ENCODE measurements around the gene TEX54. TPM values are rescaled to one million over a fixed set of nuclear protein-coding genes. Genes with fewer than 3 reads are reported as not detected.

Gene TEX54
- total and polyA plus RNA-seq, 2 of the 13 experiments (the other 11 are each of a cell fraction or from before 2014, with no cell fraction given): not detected

DNA sequence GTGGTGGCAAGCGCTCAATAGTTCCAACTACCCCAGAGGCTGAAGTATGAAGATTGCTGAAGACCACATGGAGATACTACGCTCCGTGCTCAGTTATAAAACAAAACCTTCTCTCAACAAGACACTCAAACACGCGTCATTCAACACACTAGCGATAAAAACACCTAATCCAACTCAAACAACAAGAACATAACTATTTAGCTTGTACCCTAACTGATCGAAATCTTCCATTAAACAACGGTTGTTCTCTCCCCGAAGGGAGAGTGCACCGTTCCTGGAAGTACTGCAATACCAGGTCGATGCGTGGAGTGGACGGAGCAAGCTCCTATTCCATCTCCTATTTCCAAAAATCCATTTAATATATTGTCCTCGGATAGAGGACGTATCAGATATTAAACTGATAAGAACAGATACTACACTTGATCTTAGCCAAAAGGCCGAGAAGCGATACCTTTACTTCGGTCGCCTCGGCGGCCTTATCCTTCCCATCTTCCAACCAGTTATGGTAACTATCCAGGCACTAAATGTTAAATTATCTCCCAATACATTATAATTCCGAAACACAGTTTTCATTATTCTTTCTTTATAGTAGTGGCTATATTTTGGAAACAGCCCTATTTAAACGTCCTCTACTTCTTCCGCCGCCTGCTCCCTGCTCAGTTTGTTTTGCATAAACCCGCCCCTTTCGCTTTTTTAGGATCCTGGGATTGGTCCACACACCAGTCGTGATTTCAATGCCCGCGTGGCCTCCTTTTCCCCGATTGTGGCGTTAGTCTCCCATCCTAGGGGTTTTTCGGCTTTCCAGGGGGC lies 8.9 kb upstream of the TEX54 start (continued):
- TF ChIP-seq ZMYM2 (CRISPR knock-in tag; IDR thresholded peaks at IDR 0.05) (0 out of 2 replicates have a peak, but pooled peaks have one; percentile 11), FOSL1 (CRISPR knock-in tag; IDR thresholded peaks at IDR 0.05; ENCODE audit: borderline replicate concordance) (no peak), MXD4 (CRISPR knock-in tag; IDR thresholded peaks at IDR 0.05) (peak; percentile 69; the same call in 1 of the 2 replicates), PTBP1 (IDR thresholded peaks at IDR 0.05; ENCODE audit: low read depth, low read length, poor library complexity, severe bottlenecking) (no peak), PRMT3 (CRISPR knock-in tag; IDR thresholded peaks at IDR 0.05; ENCODE audit: borderline replicate concordance, low read depth) (peak; percentile 96), HOMEZ (CRISPR knock-in tag; IDR thresholded peaks at IDR 0.05; ENCODE audit: low read depth) (no peak), RBM39 (IDR thresholded peaks at IDR 0.05; ENCODE audit: low read depth, low read length, poor library complexity, severe bottlenecking) (peak; percentile 49), JUND (CRISPR knock-in tag; IDR thresholded peaks at IDR 0.05) (peak; percentile 67), MAFF (IDR thresholded peaks at IDR 0.05; ENCODE audit: low read depth, low read length) (no peak), JDP2 (CRISPR knock-in tag; IDR thresholded peaks at IDR 0.05; ENCODE audit: borderline replicate concordance) (peak; percentile 96), YY1 (IDR thresholded peaks at IDR 0.05; ENCODE audit: insufficient read depth, insufficient replicate concordance, low read depth, low read length) (peak; percentile 35), SIX1 (CRISPR knock-in tag; IDR thresholded peaks at IDR 0.05; ENCODE audit: borderline replicate concordance) (peak; percentile 90), NFIB (CRISPR knock-in tag; IDR thresholded peaks at IDR 0.05; ENCODE audit: borderline replicate concordance) (no peak), BATF2 (CRISPR knock-in tag; IDR thresholded peaks at IDR 0.05) (peak; percentile 92), U2AF2 (IDR thresholded peaks at IDR 0.05; ENCODE audit: low read depth, low read length) (no peak), MEF2D (CRISPR knock-in tag; IDR thresholded peaks at IDR 0.05) (peak; percentile 88), HOXD1 (CRISPR knock-in tag; IDR thresholded peaks at IDR 0.05) (peak; percentile 92), YEATS4 (CRISPR knock-in tag; IDR thresholded peaks at IDR 0.05; ENCODE audit: borderline replicate concordance) (peak; percentile 77), ZNF644 (CRISPR knock-in tag; IDR thresholded peaks at IDR 0.05; ENCODE audit: low read depth) (no peak), CENPX (CRISPR knock-in tag; IDR thresholded peaks at IDR 0.05) (no peak), NR2F1 (CRISPR knock-in tag; IDR thresholded peaks at IDR 0.05) (peak in 1 of 2 experiments; percentile 86; a peak in 2 of 4 replicates), HNF4A (CRISPR knock-in tag; IDR thresholded peaks at IDR 0.05) (peak; percentile 40)
- TF ChIP-seq, protein P1, sequence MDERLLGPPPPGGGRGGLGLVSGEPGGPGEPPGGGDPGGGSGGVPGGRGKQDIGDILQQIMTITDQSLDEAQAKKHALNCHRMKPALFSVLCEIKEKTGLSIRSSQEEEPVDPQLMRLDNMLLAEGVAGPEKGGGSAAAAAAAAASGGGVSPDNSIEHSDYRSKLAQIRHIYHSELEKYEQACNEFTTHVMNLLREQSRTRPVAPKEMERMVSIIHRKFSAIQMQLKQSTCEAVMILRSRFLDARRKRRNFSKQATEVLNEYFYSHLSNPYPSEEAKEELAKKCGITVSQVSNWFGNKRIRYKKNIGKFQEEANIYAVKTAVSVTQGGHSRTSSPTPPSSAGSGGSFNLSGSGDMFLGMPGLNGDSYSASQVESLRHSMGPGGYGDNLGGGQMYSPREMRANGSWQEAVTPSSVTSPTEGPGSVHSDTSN (CRISPR knock-in tag; IDR thresholded peaks at IDR 0.05): 0 out of 2 replicates have a peak, but pooled peaks have one; percentile 27
- TF ChIP-seq, protein P2, sequence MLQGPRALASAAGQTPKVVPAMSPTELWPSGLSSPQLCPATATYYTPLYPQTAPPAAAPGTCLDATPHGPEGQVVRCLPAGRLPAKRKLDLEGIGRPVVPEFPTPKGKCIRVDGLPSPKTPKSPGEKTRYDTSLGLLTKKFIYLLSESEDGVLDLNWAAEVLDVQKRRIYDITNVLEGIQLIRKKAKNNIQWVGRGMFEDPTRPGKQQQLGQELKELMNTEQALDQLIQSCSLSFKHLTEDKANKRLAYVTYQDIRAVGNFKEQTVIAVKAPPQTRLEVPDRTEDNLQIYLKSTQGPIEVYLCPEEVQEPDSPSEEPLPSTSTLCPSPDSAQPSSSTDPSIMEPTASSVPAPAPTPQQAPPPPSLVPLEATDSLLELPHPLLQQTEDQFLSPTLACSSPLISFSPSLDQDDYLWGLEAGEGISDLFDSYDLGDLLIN (CRISPR knock-in tag; IDR thresholded peaks at IDR 0.05; ENCODE audit: borderline replicate concordance): no peak; the same call in 1 of the 2 replicates
